ENCODE results near the gene CYLC1. TPM values are rescaled to one million over a fixed set of nuclear protein-coding genes. Genes with fewer than 3 reads are reported as not detected.

Gene CYLC1
- total RNA-seq: not detected in 2 replicates

GRCh38 chrX:83860846-83861245 is at the start of gene CYLC1:
Gene CYLC1 (plus strand): TSS chrX:83861146. CDS start chrX:83861183, 37 bp downstream.

